CD4-positive, alpha-beta T cell treated with Interleukin-10 for 1 hour (primary cell): ENCODE data around the gene BAG2.

Source experiments
- DNase-seq: peaks from one replicate; pipeline ENCODE4 v3.0.0-alpha.2; 2020

Gene BAG2

GRCh38 chr6:57172136-57173055, at the start of gene BAG2:
BAG2 (plus strand) TSS chr6:57172326; CDS start chr6:57172698, 372 bp downstream.
- peak; percentile 89 for DNase-seq

- DNase-seq: no peak
Observed at GRCh38 chr6:57123111-57123510, 49.0 kb upstream of the BAG2 start.

- no peak for DNase-seq
Observed at GRCh38 chr6:57127763-57128162, 44.4 kb upstream of the BAG2 start.

- no peak for DNase-seq
Observed at GRCh38 chr6:57130661-57131177, 41.4 kb upstream of the BAG2 start.

GRCh38 chr6:57134954-57135353, 37.2 kb upstream of the BAG2 start:
- DNase-seq: no peak

GRCh38 chr6:57135885-57136284, 36.2 kb upstream of the BAG2 start:
- DNase-seq: no peak

- DNase-seq: no peak
Observed at GRCh38 chr6:57137350-57137749, 34.8 kb upstream of the BAG2 start.

- DNase-seq: no peak
Observed at GRCh38 chr6:57138026-57138425, 34.1 kb upstream of the BAG2 start.

- DNase-seq: no peak
Observed at GRCh38 chr6:57141451-57142177, 30.5 kb upstream of the BAG2 start.

GRCh38 chr6:57142178-57142525, 30.0 kb upstream of the BAG2 start:
- DNase-seq: no peak

- DNase-seq: no peak
Observed at GRCh38 chr6:57143690-57144089, 28.4 kb upstream of the BAG2 start.

- DNase-seq: no peak
Observed at GRCh38 chr6:57147401-57147800, 24.7 kb upstream of the BAG2 start.

GRCh38 chr6:57147955-57148858, 23.9 kb upstream of the BAG2 start:
- no peak for DNase-seq

- no peak for DNase-seq
Observed at GRCh38 chr6:57158658-57159057, 13.5 kb upstream of the BAG2 start.

GRCh38 chr6:57159127-57159526, 13.0 kb upstream of the BAG2 start:
- no peak for DNase-seq

- no peak for DNase-seq
Observed at GRCh38 chr6:57162028-57162427, 10.1 kb upstream of the BAG2 start.

GRCh38 chr6:57162516-57162915, 9.6 kb upstream of the BAG2 start:
- DNase-seq: no peak

GRCh38 chr6:57163956-57164355, 8.2 kb upstream of the BAG2 start:
- no peak for DNase-seq

- no peak for DNase-seq
Observed at GRCh38 chr6:57165080-57165479, 7.0 kb upstream of the BAG2 start.

GRCh38 chr6:57173056-57173885, 1.1 kb downstream of the BAG2 start:
- peak; percentile 37 for DNase-seq

GRCh38 chr6:57173886-57174510, 1.9 kb downstream of the BAG2 start:
- DNase-seq: no peak
